ENCODE data around the gene CARD8.

DNA sequence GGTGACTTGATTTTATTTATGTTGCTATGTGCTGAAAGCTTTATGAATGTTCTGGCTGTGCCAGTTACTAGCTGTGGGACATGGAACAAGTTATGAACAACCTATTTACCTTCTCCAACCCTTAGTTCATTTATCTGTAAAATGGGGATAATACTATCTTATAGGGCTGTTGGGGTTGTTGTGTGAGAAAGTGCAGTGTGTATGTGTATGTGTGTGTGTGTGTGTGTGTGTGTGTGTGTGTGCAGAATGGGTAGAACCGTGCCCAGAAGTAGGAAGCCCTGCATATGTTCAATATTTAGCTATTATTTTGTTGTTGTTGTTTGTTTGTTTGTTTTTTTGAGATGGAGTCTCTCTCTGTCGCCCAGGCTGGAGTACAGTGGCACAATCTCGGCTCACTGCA, 64.8 kb downstream of the CARD8 start:
- TF ChIP-seq, protein P1, sequence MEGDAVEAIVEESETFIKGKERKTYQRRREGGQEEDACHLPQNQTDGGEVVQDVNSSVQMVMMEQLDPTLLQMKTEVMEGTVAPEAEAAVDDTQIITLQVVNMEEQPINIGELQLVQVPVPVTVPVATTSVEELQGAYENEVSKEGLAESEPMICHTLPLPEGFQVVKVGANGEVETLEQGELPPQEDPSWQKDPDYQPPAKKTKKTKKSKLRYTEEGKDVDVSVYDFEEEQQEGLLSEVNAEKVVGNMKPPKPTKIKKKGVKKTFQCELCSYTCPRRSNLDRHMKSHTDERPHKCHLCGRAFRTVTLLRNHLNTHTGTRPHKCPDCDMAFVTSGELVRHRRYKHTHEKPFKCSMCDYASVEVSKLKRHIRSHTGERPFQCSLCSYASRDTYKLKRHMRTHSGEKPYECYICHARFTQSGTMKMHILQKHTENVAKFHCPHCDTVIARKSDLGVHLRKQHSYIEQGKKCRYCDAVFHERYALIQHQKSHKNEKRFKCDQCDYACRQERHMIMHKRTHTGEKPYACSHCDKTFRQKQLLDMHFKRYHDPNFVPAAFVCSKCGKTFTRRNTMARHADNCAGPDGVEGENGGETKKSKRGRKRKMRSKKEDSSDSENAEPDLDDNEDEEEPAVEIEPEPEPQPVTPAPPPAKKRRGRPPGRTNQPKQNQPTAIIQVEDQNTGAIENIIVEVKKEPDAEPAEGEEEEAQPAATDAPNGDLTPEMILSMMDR (IDR thresholded peaks at IDR 0.05; ENCODE audit: control extremely low read depth in 1 of 3, insufficient read depth in 1 of 3, low read depth in 1 of 3, low read length in 3 of 3), result no peak
- TF ChIP-seq JUND (IDR thresholded peaks at IDR 0.05; ENCODE audit: low read length) (no peak), SP1 (IDR thresholded peaks at IDR 0.05; ENCODE audit: low read depth, low read length) (no peak), HDAC2 (IDR thresholded peaks at IDR 0.05; ENCODE audit: borderline replicate concordance in 1 of 2, low read depth in 2 of 2, low read length in 2 of 2) (no peak), MAFK (IDR thresholded peaks at IDR 0.05; ENCODE audit: low read depth, low read length) (no peak), POLR2A (IDR thresholded peaks at IDR 0.05; ENCODE audit: control extremely low read depth in 1 of 2, low read depth in 2 of 2, low read length in 2 of 2) (no peak)
- TF ChIP-seq, protein P2, sequence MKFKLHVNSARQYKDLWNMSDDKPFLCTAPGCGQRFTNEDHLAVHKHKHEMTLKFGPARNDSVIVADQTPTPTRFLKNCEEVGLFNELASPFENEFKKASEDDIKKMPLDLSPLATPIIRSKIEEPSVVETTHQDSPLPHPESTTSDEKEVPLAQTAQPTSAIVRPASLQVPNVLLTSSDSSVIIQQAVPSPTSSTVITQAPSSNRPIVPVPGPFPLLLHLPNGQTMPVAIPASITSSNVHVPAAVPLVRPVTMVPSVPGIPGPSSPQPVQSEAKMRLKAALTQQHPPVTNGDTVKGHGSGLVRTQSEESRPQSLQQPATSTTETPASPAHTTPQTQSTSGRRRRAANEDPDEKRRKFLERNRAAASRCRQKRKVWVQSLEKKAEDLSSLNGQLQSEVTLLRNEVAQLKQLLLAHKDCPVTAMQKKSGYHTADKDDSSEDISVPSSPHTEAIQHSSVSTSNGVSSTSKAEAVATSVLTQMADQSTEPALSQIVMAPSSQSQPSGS (IDR thresholded peaks at IDR 0.05; ENCODE audit: low read length), result no peak

Data from H1 (cell line).